Measurements from ENCODE around the gene RANBP3.

RANBP3 gene

DNA sequence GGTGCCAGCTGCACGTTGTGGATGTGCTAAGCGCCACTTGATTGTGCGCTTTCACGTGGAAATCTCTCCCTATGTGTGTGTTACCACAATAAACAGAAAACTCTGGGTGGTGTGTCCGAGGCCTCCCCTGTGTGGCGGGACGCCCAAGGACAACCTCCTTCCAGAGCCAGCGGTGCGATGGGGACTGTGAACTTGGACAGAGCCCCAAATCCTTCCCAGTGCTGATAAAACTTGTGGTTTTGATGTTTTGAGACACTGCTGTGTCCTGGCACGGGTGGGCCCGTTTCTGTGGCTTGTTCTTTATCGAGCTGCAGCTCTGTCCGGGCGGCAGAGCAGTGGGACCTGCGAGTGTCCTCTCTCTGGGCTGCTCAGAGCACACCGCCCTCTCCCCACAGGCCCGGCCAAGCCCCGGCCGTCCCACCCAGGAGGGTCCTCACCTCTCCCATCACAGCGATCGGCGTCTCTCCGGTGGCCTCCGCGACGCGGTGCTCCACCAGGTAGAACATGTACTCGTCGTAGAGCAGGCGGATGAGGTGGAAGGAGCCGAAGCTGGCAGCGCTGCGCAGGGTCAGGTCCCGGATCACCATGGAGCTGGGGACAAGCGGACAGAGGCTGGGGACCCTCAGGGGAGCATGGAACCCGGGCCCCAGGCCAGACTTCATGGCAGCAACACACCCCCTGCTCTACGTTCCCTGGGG lies 18.8 kb upstream of the RANBP3 start:
- H3K4me1 ChIP-seq (ENCODE audit: control insufficient read depth in 1 of 2, insufficient read depth in 1 of 2, low read depth in 1 of 2, low read length in 1 of 2), result no peaks in the 10 kb centered on the region
- no peak overlapping the region for H3K4me3 ChIP-seq (ENCODE audit: low read depth in 1 of 2, low read length in 1 of 2)
- H3K36me3 ChIP-seq, result peaks cover 92% of the 10 kb centered on the region

DNA sequence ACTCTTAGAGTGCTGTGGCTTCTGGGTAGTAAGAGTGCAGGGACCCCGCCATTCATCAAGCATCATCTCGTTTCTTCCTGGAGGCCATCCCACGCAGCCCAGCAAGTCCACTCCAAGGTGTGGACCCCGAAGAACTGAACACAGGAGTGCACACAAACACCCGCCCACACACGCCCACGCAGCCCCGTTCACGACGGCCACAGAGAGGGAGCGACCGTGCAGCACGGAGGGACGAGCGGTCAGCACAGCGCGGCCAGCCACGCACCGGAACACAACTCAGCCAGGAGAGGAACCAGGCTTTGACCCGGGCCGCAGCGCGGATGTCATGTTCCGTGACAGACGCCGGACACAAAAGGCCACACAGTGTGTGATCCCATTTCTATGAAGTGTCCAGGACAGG lies 18.2 kb upstream of the RANBP3 start:
- Histone ChIP-seq H3K36me3 (peaks cover 85% of the 10 kb centered on the region), H3K27ac (no peak overlapping the region), H3K27me3 (no peaks in the 10 kb centered on the region), H3K4me1 (ENCODE audit: control insufficient read depth in 1 of 2, insufficient read depth in 1 of 2, low read depth in 1 of 2, low read length in 1 of 2) (no peaks in the 10 kb centered on the region), H3K4me3 (ENCODE audit: low read depth in 1 of 2, low read length in 1 of 2) (no peak overlapping the region), H3K9me3 (no peaks in the 10 kb centered on the region)
- TF ChIP-seq, protein P1, sequence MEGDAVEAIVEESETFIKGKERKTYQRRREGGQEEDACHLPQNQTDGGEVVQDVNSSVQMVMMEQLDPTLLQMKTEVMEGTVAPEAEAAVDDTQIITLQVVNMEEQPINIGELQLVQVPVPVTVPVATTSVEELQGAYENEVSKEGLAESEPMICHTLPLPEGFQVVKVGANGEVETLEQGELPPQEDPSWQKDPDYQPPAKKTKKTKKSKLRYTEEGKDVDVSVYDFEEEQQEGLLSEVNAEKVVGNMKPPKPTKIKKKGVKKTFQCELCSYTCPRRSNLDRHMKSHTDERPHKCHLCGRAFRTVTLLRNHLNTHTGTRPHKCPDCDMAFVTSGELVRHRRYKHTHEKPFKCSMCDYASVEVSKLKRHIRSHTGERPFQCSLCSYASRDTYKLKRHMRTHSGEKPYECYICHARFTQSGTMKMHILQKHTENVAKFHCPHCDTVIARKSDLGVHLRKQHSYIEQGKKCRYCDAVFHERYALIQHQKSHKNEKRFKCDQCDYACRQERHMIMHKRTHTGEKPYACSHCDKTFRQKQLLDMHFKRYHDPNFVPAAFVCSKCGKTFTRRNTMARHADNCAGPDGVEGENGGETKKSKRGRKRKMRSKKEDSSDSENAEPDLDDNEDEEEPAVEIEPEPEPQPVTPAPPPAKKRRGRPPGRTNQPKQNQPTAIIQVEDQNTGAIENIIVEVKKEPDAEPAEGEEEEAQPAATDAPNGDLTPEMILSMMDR (IDR thresholded peaks at IDR 0.05), result no peak

More for the DNA sequence above, 18.8 kb upstream of the RANBP3 start:
- H3K27me3 ChIP-seq, result no peaks in the 10 kb centered on the region
- no peaks in the 10 kb centered on the region for H3K9me3 ChIP-seq
- no peak overlapping the region for H3K27ac ChIP-seq
- TF ChIP-seq, protein P1 (IDR thresholded peaks at IDR 0.05), result no peak

DNA sequence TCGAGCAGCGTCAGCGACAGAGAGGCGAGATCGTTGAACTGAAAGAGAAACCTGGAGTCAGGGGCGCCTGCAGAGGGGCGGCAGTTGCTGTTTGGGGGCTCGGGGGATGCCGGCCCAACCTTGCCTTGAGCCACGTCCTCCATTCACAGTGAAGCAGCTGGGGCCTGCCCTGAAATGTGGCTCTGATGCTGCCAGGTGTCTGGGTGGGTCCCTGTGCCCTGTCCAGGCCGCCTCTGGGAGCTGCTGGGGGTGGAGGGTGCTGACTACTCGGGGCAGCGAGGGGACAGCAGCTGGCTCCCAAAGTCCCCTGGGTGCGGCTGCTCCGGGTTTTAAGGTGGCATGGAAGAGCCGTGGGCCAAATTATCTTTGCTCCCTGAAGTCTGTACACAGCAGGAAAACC lies 17.7 kb upstream of the RANBP3 start:
- no peak overlapping the region for H3K4me3 ChIP-seq (ENCODE audit: low read depth in 1 of 2, low read length in 1 of 2)
- H3K36me3 ChIP-seq, result peaks cover 80% of the 10 kb centered on the region
- H3K4me1 ChIP-seq (ENCODE audit: control insufficient read depth in 1 of 2, insufficient read depth in 1 of 2, low read depth in 1 of 2, low read length in 1 of 2), result no peaks in the 10 kb centered on the region
- H3K27ac ChIP-seq, result no peak overlapping the region
- TF ChIP-seq, protein P1 (IDR thresholded peaks at IDR 0.05), result no peak
- no peaks in the 10 kb centered on the region for H3K27me3 ChIP-seq
- H3K9me3 ChIP-seq, result no peaks in the 10 kb centered on the region

DNA sequence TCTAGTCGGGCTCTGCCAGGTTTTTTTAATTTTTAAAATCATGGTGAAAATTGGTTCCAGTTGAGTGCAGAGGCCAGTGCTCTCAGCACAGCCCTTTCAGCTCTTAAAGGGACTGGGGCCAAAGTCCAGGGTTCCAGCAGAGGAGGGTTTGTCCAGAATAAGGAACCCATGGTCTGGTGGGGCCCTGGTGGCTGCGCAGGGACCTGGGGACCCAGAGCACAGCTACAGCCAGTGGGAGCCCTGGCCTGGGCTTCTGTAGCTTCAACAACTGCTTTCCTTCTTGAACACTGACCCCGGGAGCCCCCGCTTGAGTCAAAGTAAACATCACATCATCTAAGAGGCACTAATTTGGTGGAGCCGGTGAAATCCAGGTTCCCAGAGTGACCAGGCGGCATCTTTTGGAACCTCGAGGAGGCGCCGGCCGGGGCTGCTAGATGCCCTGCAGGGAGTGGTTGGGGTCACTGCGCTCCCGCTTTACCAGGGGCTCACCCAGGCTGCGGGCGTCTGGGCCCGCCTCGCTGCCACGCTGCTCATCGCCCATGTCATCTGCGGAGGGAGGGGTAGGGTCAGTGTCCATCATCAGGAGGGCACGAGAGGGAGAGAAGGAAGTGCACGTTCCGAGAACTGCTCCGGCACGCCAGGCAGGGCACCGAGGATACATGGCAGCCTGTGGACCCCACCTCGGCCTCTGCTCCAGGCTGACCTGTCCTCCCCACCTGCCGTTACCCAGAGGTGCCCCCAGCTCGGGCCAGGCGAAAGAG lies 16.6 kb upstream of the RANBP3 start:
- H3K9me3 ChIP-seq, result no peaks in the 10 kb centered on the region
- H3K36me3 ChIP-seq, result peaks cover 70% of the 10 kb centered on the region
- H3K4me1 ChIP-seq (ENCODE audit: control insufficient read depth in 1 of 2, insufficient read depth in 1 of 2, low read depth in 1 of 2, low read length in 1 of 2), result no peaks in the 10 kb centered on the region
- H3K4me3 ChIP-seq (ENCODE audit: low read depth in 1 of 2, low read length in 1 of 2), result no peak overlapping the region
- TF ChIP-seq, protein P1 (IDR thresholded peaks at IDR 0.05), result no peak
- no peak overlapping the region for H3K27ac ChIP-seq
- H3K27me3 ChIP-seq, result no peaks in the 10 kb centered on the region

- no peak overlapping the region for H3K27ac ChIP-seq
- H3K27me3 ChIP-seq, result no peaks in the 10 kb centered on the region
- peaks cover 62% of the 10 kb centered on the region for H3K36me3 ChIP-seq
- H3K9me3 ChIP-seq, result no peaks in the 10 kb centered on the region
- TF ChIP-seq, protein P1 (IDR thresholded peaks at IDR 0.05), result no peak
- no peak overlapping the region for H3K4me3 ChIP-seq (ENCODE audit: low read depth in 1 of 2, low read length in 1 of 2)
- no peaks in the 10 kb centered on the region for H3K4me1 ChIP-seq (ENCODE audit: control insufficient read depth in 1 of 2, insufficient read depth in 1 of 2, low read depth in 1 of 2, low read length in 1 of 2)
Measured at GRCh38 chr19:5993648-5994358, 15.9 kb upstream of the RANBP3 start.
